SJSA1 (cell line): ENCODE measurements around the gene RAMACL. TPM values are rescaled to one million over a fixed set of nuclear protein-coding genes. Genes with fewer than 3 reads are reported as not detected.
A peak's percentile ranks its signal among the peaks of the same experiment; 100 is the strongest.

Experiments
- DNase-seq, 2 experiments: peaks; one replicate each; pipeline ENCODE4 v3.0.0-alpha.2; 2015 to 2020; ENCODE audit warnings: low spot score in 2 of 2, low read depth in 1 of 2
- H3K27ac ChIP-seq: fragments of 250-450 bp; sonication (Bioruptor Pico); 2 replicates; pipeline ENCODE4 v1.5.1; 2020; ENCODE audit warnings: mild to moderate bottlenecking, moderate library complexity
- H3K27me3 ChIP-seq: fragments of 250-450 bp; sonication (Bioruptor Pico); replicated peaks from 2 replicates; pipeline ENCODE4 v1.5.1; 2020; ENCODE audit warnings: mild to moderate bottlenecking, moderate library complexity
- H3K36me3 ChIP-seq: fragments of 250-450 bp; sonication (Bioruptor Pico); 2 replicates; pipeline ENCODE4 v1.5.1; 2020; ENCODE audit warnings: mild to moderate bottlenecking
- H3K4me1 ChIP-seq: fragments of 250-450 bp; sonication (Bioruptor Pico); replicated peaks from 2 replicates; pipeline ENCODE4 v1.6.1; 2021; ENCODE audit warnings: mild to moderate bottlenecking
- H3K4me3 ChIP-seq: fragments of 250-450 bp; sonication (Bioruptor Pico); 2 replicates; pipeline ENCODE4 v1.5.1; 2020; ENCODE audit warnings: mild to moderate bottlenecking
- H3K9me3 ChIP-seq: fragments of 250-450 bp; sonication (Bioruptor Pico); replicated peaks from 2 replicates; pipeline ENCODE4 v1.5.1; 2020; ENCODE audit warnings: mild to moderate bottlenecking
- total RNA-seq: library from RNA; depleted of rRNA; stranded (reverse); fragments of >200 nt; shearing (Covaris generic); gene quantifications from 2 replicates; pipeline ENCODE4 v1.2.3, GENCODE V29; 2014

The RAMACL gene
- total RNA-seq, 1 experiment from 2014 or later: 0.24 TPM

- no peaks in the 10 kb centered on the region for H3K27me3 ChIP-seq
- no peaks in the 10 kb centered on the region for H3K36me3 ChIP-seq
- H3K27ac ChIP-seq: peak overlapping the region; percentile 93
- H3K9me3 ChIP-seq: no peaks in the 10 kb centered on the region
- DNase-seq: peak; percentile 91 to 96
- no peak overlapping the region for H3K4me3 ChIP-seq
- peaks cover 80% of the 10 kb centered on the region for H3K4me1 ChIP-seq
Measured at GRCh38 chr6:166558156-166559005, 28.1 kb downstream of the RAMACL start.

- Histone ChIP-seq H3K27me3 (no peaks in the 10 kb centered on the region), H3K27ac (peak overlapping the region; percentile 93), H3K36me3 (no peaks in the 10 kb centered on the region), H3K9me3 (no peaks in the 10 kb centered on the region), H3K4me3 (no peak overlapping the region), H3K4me1 (peaks cover 82% of the 10 kb centered on the region)
- peak; percentile 97 for DNase-seq
Measured at GRCh38 chr6:166556863-166557322, 29.6 kb downstream of the RAMACL start.

GRCh38 chr6:166556336-166556735 lies 30.1 kb downstream of the RAMACL start:
- Histone ChIP-seq H3K9me3 (no peaks in the 10 kb centered on the region), H3K27me3 (no peaks in the 10 kb centered on the region), H3K4me3 (no peak overlapping the region), H3K27ac (peak overlapping the region; percentile 93), H3K4me1 (peaks cover 76% of the 10 kb centered on the region), H3K36me3 (no peaks in the 10 kb centered on the region)
- DNase-seq: no peak

- Histone ChIP-seq H3K4me1 (peaks cover 70% of the 10 kb centered on the region), H3K4me3 (no peak overlapping the region), H3K27me3 (no peaks in the 10 kb centered on the region), H3K36me3 (no peaks in the 10 kb centered on the region), H3K9me3 (no peaks in the 10 kb centered on the region), H3K27ac (peak overlapping the region; percentile 85)
- DNase-seq: no peak
Measured at GRCh38 chr6:166555086-166555485, 31.4 kb downstream of the RAMACL start.

- peak overlapping the region; percentile 85 for H3K27ac ChIP-seq
- no peak overlapping the region for H3K4me3 ChIP-seq
- H3K4me1 ChIP-seq: peaks cover 63% of the 10 kb centered on the region
- peak in 1 of 2 experiments; percentile 69 for DNase-seq
- no peaks in the 10 kb centered on the region for H3K36me3 ChIP-seq
- H3K27me3 ChIP-seq: no peaks in the 10 kb centered on the region
- H3K9me3 ChIP-seq: no peaks in the 10 kb centered on the region
Measured at GRCh38 chr6:166554316-166554715, 32.2 kb downstream of the RAMACL start.

- DNase-seq: peak; percentile 74 to 80
- no peaks in the 10 kb centered on the region for H3K9me3 ChIP-seq
- H3K4me1 ChIP-seq: peaks cover 57% of the 10 kb centered on the region
- H3K27me3 ChIP-seq: no peaks in the 10 kb centered on the region
- no peak overlapping the region for H3K4me3 ChIP-seq
- peak overlapping the region; percentile 85 for H3K27ac ChIP-seq
- H3K36me3 ChIP-seq: no peaks in the 10 kb centered on the region
Measured at GRCh38 chr6:166553563-166554271, 32.8 kb downstream of the RAMACL start.

GRCh38 chr6:166552600-166552999 lies 33.9 kb downstream of the RAMACL start:
- no peak for DNase-seq
- Histone ChIP-seq H3K4me1 (peaks cover 45% of the 10 kb centered on the region), H3K4me3 (no peak overlapping the region), H3K9me3 (no peaks in the 10 kb centered on the region), H3K36me3 (no peaks in the 10 kb centered on the region), H3K27ac (no peak overlapping the region), H3K27me3 (no peaks in the 10 kb centered on the region)

GRCh38 chr6:166551754-166552495 lies 34.6 kb downstream of the RAMACL start:
- Histone ChIP-seq H3K27me3 (no peaks in the 10 kb centered on the region), H3K4me1 (peaks cover 39% of the 10 kb centered on the region)

GRCh38 chr6:166546653-166547052 lies 39.8 kb downstream of the RAMACL start:
- Histone ChIP-seq H3K36me3 (no peaks in the 10 kb centered on the region), H3K4me1 (peaks cover 8% of the 10 kb centered on the region), H3K27ac (no peak overlapping the region), H3K9me3 (no peaks in the 10 kb centered on the region), H3K27me3 (no peaks in the 10 kb centered on the region), H3K4me3 (no peak overlapping the region)
- no peak for DNase-seq

More at GRCh38 chr6:166551754-166552495, 34.6 kb downstream of the RAMACL start:
- no peak for DNase-seq
- H3K27ac ChIP-seq: no peak overlapping the region
- H3K36me3 ChIP-seq: no peaks in the 10 kb centered on the region
- H3K4me3 ChIP-seq: no peak overlapping the region
- no peaks in the 10 kb centered on the region for H3K9me3 ChIP-seq

GRCh38 chr6:166545156-166546034 lies 41.1 kb downstream of the RAMACL start:
- H3K4me1 ChIP-seq: peaks cover 21% of the 10 kb centered on the region
- H3K36me3 ChIP-seq: no peaks in the 10 kb centered on the region
- no peak overlapping the region for H3K4me3 ChIP-seq
- H3K9me3 ChIP-seq: no peaks in the 10 kb centered on the region
- no peak for DNase-seq
- H3K27ac ChIP-seq: no peak overlapping the region
- H3K27me3 ChIP-seq: no peaks in the 10 kb centered on the region

- Histone ChIP-seq H3K4me3 (no peak overlapping the region), H3K9me3 (no peaks in the 10 kb centered on the region), H3K27me3 (no peaks in the 10 kb centered on the region), H3K36me3 (no peaks in the 10 kb centered on the region), H3K4me1 (peaks cover 22% of the 10 kb centered on the region), H3K27ac (no peak overlapping the region)
- no peak for DNase-seq
Measured at GRCh38 chr6:166544296-166544605, 42.2 kb downstream of the RAMACL start.

GRCh38 chr6:166543603-166544295 lies 42.7 kb downstream of the RAMACL start:
- H3K27me3 ChIP-seq: no peaks in the 10 kb centered on the region
- no peak for DNase-seq

GRCh38 chr6:166542580-166542912 lies 43.9 kb downstream of the RAMACL start:
- H3K9me3 ChIP-seq: no peaks in the 10 kb centered on the region
- no peak overlapping the region for H3K27ac ChIP-seq
- H3K4me1 ChIP-seq: peaks cover 22% of the 10 kb centered on the region
- no peak for DNase-seq
- no peak overlapping the region for H3K4me3 ChIP-seq
- H3K36me3 ChIP-seq: no peaks in the 10 kb centered on the region
- H3K27me3 ChIP-seq: no peaks in the 10 kb centered on the region

More at GRCh38 chr6:166543603-166544295, 42.7 kb downstream of the RAMACL start:
- no peaks in the 10 kb centered on the region for H3K9me3 ChIP-seq
- no peaks in the 10 kb centered on the region for H3K36me3 ChIP-seq
- H3K4me3 ChIP-seq: no peak overlapping the region
- no peak overlapping the region for H3K27ac ChIP-seq
- H3K4me1 ChIP-seq: peaks cover 22% of the 10 kb centered on the region
